ENCODE measurements around the gene MGLL. TPM values are rescaled to one million over a fixed set of nuclear protein-coding genes. Genes with fewer than 3 reads are reported as not detected.

Gene MGLL
- total RNA-seq, 1 donor from 2014 or later, result 2.5 TPM

- no peak overlapping the region for H3K27ac Mint-ChIP-seq
- no peak for TF ChIP-seq CTCF (IDR thresholded peaks at IDR 0.05; ENCODE audit: unreplicated experiment)
- no peaks in the 10 kb centered on the region for H3K9me3 Mint-ChIP-seq
- H3K36me3 Mint-ChIP-seq, result no peaks in the 10 kb centered on the region
- DNase-seq (ENCODE audit: low spot score in 2 of 2, unreplicated experiment in 2 of 2), result no peak
- no peak overlapping the region for H3K4me3 Mint-ChIP-seq
- peaks cover 1% of the 10 kb centered on the region for H3K27me3 Mint-ChIP-seq (ENCODE audit: low read depth)
- peaks cover 4% of the 10 kb centered on the region for H3K4me1 Mint-ChIP-seq
These were observed 21.8 kb downstream of the MGLL start for GRCh38 chr3:127800508-127800907.

DNA sequence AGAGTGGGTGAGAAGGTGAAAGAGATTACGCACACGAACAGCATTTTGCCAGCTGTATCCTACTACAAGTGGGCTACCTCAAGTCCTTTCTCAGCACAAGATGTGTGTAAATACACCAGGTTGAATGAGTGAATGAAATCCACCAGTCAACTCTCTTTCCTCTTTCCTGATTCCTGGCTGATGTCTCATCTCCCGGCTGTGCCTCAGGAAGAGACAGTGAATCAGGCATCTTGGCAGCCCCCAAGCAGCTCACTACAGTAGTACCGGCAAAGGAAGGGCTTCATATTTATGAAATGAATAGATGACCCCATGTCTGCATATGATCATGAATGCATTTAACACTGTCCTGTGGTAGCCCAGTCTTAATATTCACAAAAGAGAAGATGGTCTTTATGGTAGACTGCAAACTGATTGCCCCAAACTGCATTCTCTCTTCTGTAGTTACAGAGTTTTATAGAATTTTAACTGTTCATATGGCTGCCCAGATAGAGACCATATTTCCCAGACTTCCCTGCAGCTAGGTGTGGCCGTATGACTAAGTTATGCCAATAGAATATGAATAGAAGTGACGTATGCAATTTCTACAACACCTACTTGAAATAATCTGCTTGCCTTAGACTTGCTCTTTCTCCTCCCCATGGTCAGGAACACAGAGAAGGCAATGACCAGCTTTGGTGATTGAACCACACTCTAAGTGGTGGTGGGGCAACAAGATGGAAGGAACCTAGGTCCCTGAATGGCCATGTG lies 22.7 kb downstream of the MGLL start:
- no peak overlapping the region for H3K27ac Mint-ChIP-seq
- H3K27me3 Mint-ChIP-seq (ENCODE audit: low read depth), result peaks cover 1% of the 10 kb centered on the region
- H3K4me1 Mint-ChIP-seq, result peaks cover 4% of the 10 kb centered on the region
- H3K36me3 Mint-ChIP-seq, result no peaks in the 10 kb centered on the region
- H3K9me3 Mint-ChIP-seq, result no peaks in the 10 kb centered on the region
- no peak for DNase-seq (ENCODE audit: low spot score in 2 of 2, unreplicated experiment in 2 of 2)
- TF ChIP-seq CTCF (IDR thresholded peaks at IDR 0.05; ENCODE audit: unreplicated experiment), result no peak
- H3K4me3 Mint-ChIP-seq, result no peak overlapping the region

DNA sequence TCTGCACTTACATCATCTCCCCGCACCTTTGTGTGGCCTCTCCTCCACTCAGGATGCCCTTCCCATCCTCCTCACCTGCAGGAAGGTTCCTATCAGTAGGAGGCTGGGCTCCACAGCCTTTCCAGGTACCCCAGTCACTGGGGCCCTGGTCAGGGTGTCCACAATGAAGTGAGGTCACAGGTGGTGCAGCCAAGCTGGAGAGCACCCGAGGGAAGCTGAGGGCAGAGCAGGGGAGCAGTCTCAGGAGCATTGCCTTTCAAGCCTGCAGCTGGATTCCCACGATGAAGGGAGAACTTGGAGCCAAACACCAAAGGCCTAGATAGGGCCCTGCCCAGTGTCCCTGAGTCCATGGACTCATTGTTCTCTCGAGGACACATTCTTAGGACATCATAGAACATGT lies 23.6 kb downstream of the MGLL start:
- H3K4me3 Mint-ChIP-seq, result no peak overlapping the region
- H3K27ac Mint-ChIP-seq, result no peak overlapping the region
- no peak for TF ChIP-seq CTCF (IDR thresholded peaks at IDR 0.05; ENCODE audit: unreplicated experiment)
- H3K9me3 Mint-ChIP-seq, result no peaks in the 10 kb centered on the region
- peaks cover 1% of the 10 kb centered on the region for H3K27me3 Mint-ChIP-seq (ENCODE audit: low read depth)
- no peaks in the 10 kb centered on the region for H3K36me3 Mint-ChIP-seq
- no peak for DNase-seq (ENCODE audit: low spot score in 2 of 2, unreplicated experiment in 2 of 2)
- H3K4me1 Mint-ChIP-seq, result peaks cover 4% of the 10 kb centered on the region

DNA sequence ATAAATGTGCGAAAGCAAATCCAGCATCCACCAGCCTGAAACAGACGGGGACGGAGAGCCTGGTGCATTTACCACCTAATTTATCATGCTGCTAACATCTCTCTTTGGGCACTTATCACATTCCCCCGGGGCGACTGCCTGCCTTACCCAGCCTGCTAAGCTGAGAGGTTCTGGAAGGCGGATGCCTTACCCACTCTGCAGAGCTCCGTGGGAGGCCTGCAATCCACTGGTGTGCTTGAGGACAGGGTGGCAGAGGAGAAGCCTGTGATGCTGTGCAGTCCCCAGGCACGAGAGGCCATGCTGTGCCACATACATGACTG lies 25.5 kb downstream of the MGLL start:
- Mint-ChIP-seq H3K27ac (no peak overlapping the region), H3K27me3 (ENCODE audit: low read depth) (peaks cover 1% of the 10 kb centered on the region), H3K4me3 (no peak overlapping the region)

DNA sequence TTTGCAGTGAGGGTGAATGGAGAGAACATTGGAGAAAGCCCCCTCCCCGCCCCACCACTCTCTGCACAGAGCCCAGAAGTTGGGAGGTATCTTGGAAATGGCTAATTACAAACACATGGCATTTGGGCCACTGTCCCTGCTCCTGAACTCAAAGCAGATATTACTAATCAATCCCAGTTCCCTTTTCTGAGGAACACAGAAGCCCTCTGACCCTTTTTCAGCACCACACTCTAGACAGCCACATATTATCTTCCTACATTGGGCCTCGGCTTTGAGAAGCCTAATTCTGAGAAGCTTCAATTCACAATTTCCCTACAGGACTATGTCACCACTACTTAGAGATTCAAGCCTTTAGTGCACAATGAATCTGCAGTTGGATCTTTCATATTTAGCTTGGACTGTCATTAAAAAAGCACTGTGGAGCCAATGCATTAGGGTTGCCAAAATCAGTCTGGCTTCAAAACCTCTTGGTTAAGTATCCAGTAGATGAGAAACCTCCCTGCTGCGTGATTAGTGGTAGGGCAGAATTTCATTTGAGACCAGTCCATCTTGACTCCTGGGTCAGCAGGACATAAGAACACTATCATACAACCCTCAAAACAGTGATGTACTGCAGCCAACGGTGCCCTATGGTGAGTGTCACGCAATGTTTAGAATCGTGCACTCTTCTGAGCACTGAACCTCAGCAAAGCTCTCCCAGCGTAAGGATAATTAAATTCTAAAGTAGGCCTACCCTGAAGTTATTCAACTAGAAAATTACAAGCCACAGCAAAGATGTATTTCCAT lies 26.1 kb downstream of the MGLL start:
- Mint-ChIP-seq H3K9me3 (no peaks in the 10 kb centered on the region), H3K27me3 (ENCODE audit: low read depth) (peaks cover 1% of the 10 kb centered on the region), H3K27ac (no peak overlapping the region), H3K4me1 (peaks cover 24% of the 10 kb centered on the region), H3K4me3 (no peak overlapping the region), H3K36me3 (no peaks in the 10 kb centered on the region)
- TF ChIP-seq CTCF (IDR thresholded peaks at IDR 0.05; ENCODE audit: unreplicated experiment), result no peak
- no peak for DNase-seq (ENCODE audit: low spot score in 2 of 2, unreplicated experiment in 2 of 2)

More for the DNA sequence above, 25.5 kb downstream of the MGLL start:
- TF ChIP-seq CTCF (IDR thresholded peaks at IDR 0.05; ENCODE audit: unreplicated experiment), result no peak
- DNase-seq (ENCODE audit: low spot score in 2 of 2, unreplicated experiment in 2 of 2), result no peak
- Mint-ChIP-seq H3K36me3 (no peaks in the 10 kb centered on the region), H3K4me1 (peaks cover 19% of the 10 kb centered on the region), H3K9me3 (no peaks in the 10 kb centered on the region)

Measured in mesothelial cell of epicardium (in vitro differentiated cells).